Stomach (tissue), 9 donors: ENCODE measurements around the gene SH3PXD2A. TPM values are rescaled to one million over a fixed set of nuclear protein-coding genes. Genes with fewer than 3 reads are reported as not detected.

ENCODE experiments used
- DNase-seq, 2 donors: peaks; one replicate each; pipeline versions ENCODE4 v3.0.0 to v3.0.0-alpha.2; 2013 to 2019
- H3K27ac ChIP-seq, 5 donors: fragments of 200-600 bp in 4 of 5; sonication (generic) in 4 of 5; one replicate each; pipeline ENCODE4 v1.5.1; 2013 to 2019; ENCODE audit warnings: mild to moderate bottlenecking in 1 of 5, moderate library complexity in 1 of 5
- H3K27me3 ChIP-seq, 3 donors: fragments of 200-600 bp; sonication (generic); one replicate each; pipeline ENCODE4 v1.5.1; 2017 to 2019; ENCODE audit warnings: mixed run types in 1 of 3
- H3K36me3 ChIP-seq, 4 donors: fragments of 200-600 bp; sonication (generic); 1 replicate in 3 of 4; 2 replicates in 1 of 4; pipeline ENCODE4 v1.5.1; 2016 to 2019
- H3K4me1 ChIP-seq, 4 donors: fragments of 200-600 bp; sonication (generic); one replicate each; pipeline ENCODE4 v1.5.1; 2016 to 2019
- H3K4me3 ChIP-seq, 4 donors: fragments of 200-600 bp; sonication (generic) in 3 of 4; one replicate each; pipeline ENCODE4 v1.5.1; 2016 to 2019; ENCODE audit warnings: mild to moderate bottlenecking in 1 of 4
- H3K9me3 ChIP-seq, 4 donors: fragments of 200-600 bp; sonication (generic); one replicate each; pipeline ENCODE4 v1.5.1; 2016 to 2019
- EP300 ChIP-seq: sonication (generic); formaldehyde crosslinking; IDR thresholded peaks from one replicate; pipeline ENCODE4 v1.6.1; 2017; ENCODE audit warnings: antibody characterized with exemption
- POLR2A ChIP-seq, 4 donors: fragments of 450-650 bp; IDR thresholded peaks; one replicate each; pipeline ENCODE4 v1.6.1; 2016; ENCODE audit warnings: antibody characterized with exemption in 4 of 4, control low read depth in 2 of 4, mild to moderate bottlenecking in 1 of 4, moderate library complexity in 1 of 4
- POLR2AphosphoS5 ChIP-seq, 3 donors: sonication (generic); formaldehyde crosslinking; IDR thresholded peaks; one replicate each; pipeline ENCODE4 v1.6.1; 2016; ENCODE audit warnings: antibody characterized with exemption in 3 of 3
- WGBS, 5 donors: extraction: QIAGEN DNeasy Blood & Tissue Kit in 3 of 5; methylation state at CpG; one replicate each; pipeline versions ENCODE4 v1.1.5 to v1.1.7; 2013 to 2018; 5-methylcytosine and 5-hydroxymethylcytosine counted together
- intact Hi-C: fragments of 100-400 bp; cut with DNase I; formaldehyde crosslinking; loops from one replicate; pipeline ENCODE4 v1.15.1; 2023; ENCODE audit warnings: low total_unique reads
- polyA plus RNA-seq, 3 donors: library from polyadenylated mRNA; stranded (reverse); fragments of 200-250 nt; gene quantifications; one replicate each; pipeline ENCODE4 v1.2.3, GENCODE V29; 2013
- total RNA-seq, 5 donors: library from RNA; depleted of rRNA; stranded (reverse); fragments of >200 nt; gene quantifications; one replicate each; pipeline versions ENCODE4 v1.1.0 to v1.2.3, GENCODE V29; 2014 to 2016
- TF ChIP-seq, protein P1 (sequence below), 7 experiments: fragments of 450-650 bp in 4 of 7; fragments of 200-600 bp in 3 of 7; sonication (generic) in 3 of 7; IDR thresholded peaks; one replicate each; pipeline ENCODE4 v1.5.1; 2016 to 2019; ENCODE audit warnings: antibody characterized with exemption in 7 of 7, control low read depth in 2 of 7, mild to moderate bottlenecking in 1 of 7
- donor health status: healthy with polysubstance abuse.
- donor health status: Bipolar disorder and iron deficiency.
- donor health status: healthy.

SH3PXD2A gene
- total and polyA plus RNA-seq, 8 donors = 12.8 to 51.6 (median 24.0) TPM

DNA sequence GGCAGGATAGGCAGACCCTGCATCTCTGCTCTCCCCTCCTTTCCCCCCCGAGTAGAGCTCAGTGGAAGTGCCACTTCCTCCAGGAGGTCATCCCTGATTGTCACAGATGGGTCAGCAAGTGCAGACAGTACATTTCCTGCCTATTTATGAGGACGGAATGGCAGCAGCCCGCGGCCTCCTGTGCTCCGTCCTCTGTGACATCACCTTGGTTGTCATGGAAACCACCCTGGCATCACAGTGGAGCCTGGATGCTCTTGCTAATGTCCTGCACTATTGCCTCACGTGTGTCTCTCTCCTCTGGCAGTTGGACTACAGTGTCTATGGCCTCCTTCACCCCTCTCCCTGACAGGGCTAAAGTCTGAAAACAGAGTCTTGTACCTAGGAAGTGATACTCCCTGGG lies 148.6 kb downstream of the SH3PXD2A start:
- Histone ChIP-seq H3K9me3 (no peaks in the 10 kb centered on the region), H3K4me3 (no peak overlapping the region), H3K4me1 (no peaks in the 10 kb centered on the region), H3K36me3 (peaks cover 0 to 2% (median 0%) of the 10 kb centered on the region in 4 donors), H3K27me3 (no peaks in the 10 kb centered on the region), H3K27ac (no peak overlapping the region)
- WGBS, 5 donors = 78 to 94% (median 86%) methylated on average over 3 to 6 of the region's 6 CpGs
- no peak for DNase-seq
- TF ChIP-seq POLR2A (IDR thresholded peaks at IDR 0.05) (no peak), EP300 (no peak)
- intact Hi-C loops = no loop called here

DNA sequence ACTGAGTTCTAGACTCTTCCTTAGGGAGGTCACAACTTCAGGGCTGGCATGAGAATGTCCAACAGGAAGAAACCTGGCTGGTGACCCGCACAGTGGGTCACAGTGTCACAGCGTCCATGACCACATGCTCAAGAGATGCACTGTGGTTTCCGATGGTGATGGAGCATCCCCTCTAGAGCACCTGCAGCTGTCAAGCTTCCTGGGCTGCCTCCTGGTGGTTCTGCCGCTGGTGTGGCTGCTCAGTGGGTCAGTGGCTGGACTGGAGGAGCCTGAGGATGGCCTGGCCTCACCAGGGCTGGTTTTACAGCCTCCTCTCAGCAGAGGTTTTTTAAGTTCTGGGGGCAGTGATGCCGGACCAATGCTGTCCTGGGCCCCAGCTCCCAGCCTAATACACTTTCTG lies 149.3 kb downstream of the SH3PXD2A start:
- Histone ChIP-seq H3K27ac (no peak overlapping the region), H3K36me3 (peaks cover 0 to 2% (median 0%) of the 10 kb centered on the region in 4 donors), H3K4me1 (no peaks in the 10 kb centered on the region), H3K27me3 (no peaks in the 10 kb centered on the region), H3K9me3 (no peaks in the 10 kb centered on the region), H3K4me3 (no peak overlapping the region)
- WGBS, 5 donors = 81 to 88% (median 85%) methylated on average over 5 of the region's 5 CpGs
- TF ChIP-seq, protein P1, sequence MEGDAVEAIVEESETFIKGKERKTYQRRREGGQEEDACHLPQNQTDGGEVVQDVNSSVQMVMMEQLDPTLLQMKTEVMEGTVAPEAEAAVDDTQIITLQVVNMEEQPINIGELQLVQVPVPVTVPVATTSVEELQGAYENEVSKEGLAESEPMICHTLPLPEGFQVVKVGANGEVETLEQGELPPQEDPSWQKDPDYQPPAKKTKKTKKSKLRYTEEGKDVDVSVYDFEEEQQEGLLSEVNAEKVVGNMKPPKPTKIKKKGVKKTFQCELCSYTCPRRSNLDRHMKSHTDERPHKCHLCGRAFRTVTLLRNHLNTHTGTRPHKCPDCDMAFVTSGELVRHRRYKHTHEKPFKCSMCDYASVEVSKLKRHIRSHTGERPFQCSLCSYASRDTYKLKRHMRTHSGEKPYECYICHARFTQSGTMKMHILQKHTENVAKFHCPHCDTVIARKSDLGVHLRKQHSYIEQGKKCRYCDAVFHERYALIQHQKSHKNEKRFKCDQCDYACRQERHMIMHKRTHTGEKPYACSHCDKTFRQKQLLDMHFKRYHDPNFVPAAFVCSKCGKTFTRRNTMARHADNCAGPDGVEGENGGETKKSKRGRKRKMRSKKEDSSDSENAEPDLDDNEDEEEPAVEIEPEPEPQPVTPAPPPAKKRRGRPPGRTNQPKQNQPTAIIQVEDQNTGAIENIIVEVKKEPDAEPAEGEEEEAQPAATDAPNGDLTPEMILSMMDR (IDR thresholded peaks at IDR 0.05) = no peak
- TF ChIP-seq POLR2A (IDR thresholded peaks at IDR 0.05) = no peak
- TF ChIP-seq POLR2AphosphoS5 (IDR thresholded peaks at IDR 0.05) = no peak
- TF ChIP-seq EP300 = no peak
- intact Hi-C loops = no loop called here
- DNase-seq = no peak

DNA sequence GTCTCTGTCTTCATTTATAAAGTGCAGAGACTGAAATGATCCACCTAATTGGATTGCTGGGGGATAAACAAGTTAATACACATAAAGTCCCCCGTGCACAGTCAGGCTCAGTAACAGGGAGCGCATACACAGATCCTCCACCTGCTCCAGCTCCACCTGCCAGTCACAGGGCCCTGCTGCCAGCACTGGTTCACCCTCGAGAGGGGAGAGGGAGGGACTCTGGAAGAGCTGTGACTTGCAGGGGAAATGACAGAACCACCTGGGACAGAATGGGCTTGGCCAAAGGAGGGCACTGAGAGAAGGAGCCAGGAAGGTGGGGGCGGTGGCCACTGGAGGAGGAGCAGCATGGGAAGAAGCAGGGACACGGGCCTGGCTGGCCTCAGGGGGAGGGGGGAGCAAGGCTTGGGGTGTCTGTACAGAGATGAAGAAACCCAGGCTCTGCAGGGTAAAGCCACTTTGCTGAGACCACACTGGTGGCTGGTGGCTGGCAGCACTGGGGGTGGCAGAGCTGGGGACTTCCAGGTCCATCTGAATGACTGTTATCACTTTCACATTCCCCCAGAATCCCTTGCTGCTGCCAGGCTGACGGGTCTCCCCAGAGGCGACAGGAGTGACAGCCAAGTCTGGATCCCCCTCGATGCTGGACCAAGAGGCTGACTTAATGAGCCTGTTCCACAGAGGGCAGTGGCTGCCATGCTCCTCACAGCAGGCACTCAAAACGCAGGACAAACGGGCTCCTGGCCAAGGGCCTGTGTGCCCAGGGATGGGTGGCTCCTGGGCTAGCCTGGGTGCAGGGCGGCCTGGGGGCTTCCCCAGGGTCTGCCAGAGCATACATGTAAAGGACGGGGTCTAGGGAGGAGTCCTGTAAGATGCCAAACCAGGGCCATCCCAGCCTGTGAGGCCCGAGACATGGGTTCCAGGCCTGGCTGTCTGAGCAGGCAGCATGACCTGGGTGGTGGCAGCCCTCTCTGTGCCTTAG lies 151.1 kb downstream of the SH3PXD2A start:
- Histone ChIP-seq H3K27me3 (no peaks in the 10 kb centered on the region), H3K36me3 (peaks cover 0 to 2% (median 0%) of the 10 kb centered on the region in 4 donors), H3K4me1 (no peaks in the 10 kb centered on the region), H3K4me3 (no peak overlapping the region), H3K9me3 (no peaks in the 10 kb centered on the region), H3K27ac (no peak overlapping the region)
- no peak for DNase-seq
- WGBS, 5 donors = 71 to 81% (median 78%) methylated on average over 10 to 13 of the region's 13 CpGs
- TF ChIP-seq POLR2A (IDR thresholded peaks at IDR 0.05) (no peak), EP300 (no peak)
- TF ChIP-seq, protein P1 (IDR thresholded peaks at IDR 0.05) = no peak
- intact Hi-C loops = no loop called here

DNA sequence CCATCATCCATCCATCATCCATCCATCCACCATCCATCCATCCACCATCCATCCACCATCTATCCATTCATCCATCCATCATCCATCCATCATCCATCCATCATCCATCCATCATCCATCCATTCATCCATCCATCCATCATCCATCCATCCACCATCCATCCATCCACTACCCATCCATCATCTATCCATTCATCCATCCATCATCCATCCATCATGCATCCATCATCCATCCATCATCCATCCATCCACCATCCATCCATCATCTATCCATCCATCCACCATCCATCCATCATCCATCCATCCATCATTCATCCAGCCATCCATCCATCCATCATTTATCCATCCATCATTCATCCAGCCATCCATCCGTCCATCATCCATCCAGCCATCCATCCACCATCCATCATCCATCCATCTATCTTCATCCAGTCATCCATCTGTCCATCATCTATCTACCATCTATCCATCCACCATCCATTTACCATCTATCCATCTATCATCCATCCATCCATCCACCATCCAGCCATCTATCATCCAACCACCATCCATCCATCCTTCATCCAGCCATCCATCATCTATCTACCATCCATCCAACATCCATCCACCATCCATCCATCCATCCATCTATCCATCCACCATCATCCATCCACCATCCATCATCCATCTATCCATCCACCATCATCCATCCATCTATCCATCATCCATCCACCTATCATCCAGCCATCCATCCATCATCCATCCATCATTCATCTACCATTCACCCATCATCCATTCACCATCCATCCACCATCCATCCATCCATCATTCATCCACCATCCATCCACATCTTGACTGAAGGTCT lies 153.8 kb downstream of the SH3PXD2A start:
- no peak for DNase-seq
- 23 to 91% (median 70%) methylated on average over 1 of the region's 1 CpG for WGBS, 5 donors
- H3K36me3 ChIP-seq = peaks cover 0 to 2% (median 0%) of the 10 kb centered on the region in 4 donors
- H3K4me1 ChIP-seq = peaks cover 3 to 7% (median 5%) of the 10 kb centered on the region in 4 donors
- H3K27me3 ChIP-seq = no peaks in the 10 kb centered on the region
- TF ChIP-seq POLR2AphosphoS5 (IDR thresholded peaks at IDR 0.05) (no peak), POLR2A (IDR thresholded peaks at IDR 0.05) (no peak), EP300 (no peak)
- TF ChIP-seq, protein P1 (IDR thresholded peaks at IDR 0.05) = no peak
- H3K27ac ChIP-seq = no peak overlapping the region
- no peak overlapping the region for H3K4me3 ChIP-seq
- H3K9me3 ChIP-seq = no peaks in the 10 kb centered on the region
- intact Hi-C loops = no loop called here
